GM13977 (cell line): ENCODE results near the gene ZNF695.
A peak's percentile ranks its signal among the peaks of the same experiment; 100 is the strongest.

Experiments
- DNase-seq: peaks from one replicate; pipeline ENCODE4 v3.0.0; 2012; ENCODE audit warnings: low spot score
- in situ Hi-C: fragments of 300-500 bp; cut with MboI; formaldehyde crosslinking; loops from one replicate; pipeline ENCODE4 v1.12.0; 2022; ENCODE audit warnings: low sequenced_read_pairs, low pct_unique_long_range_greater_than_20kb, mixed read lengths, inconsistent platforms; ENCODE audit not compliant: unreplicated experiment
- TF ChIP-seq, protein P1 (sequence below): IDR thresholded peaks from 2 replicates; pipeline ENCODE4 v1.5.1; 2012; ENCODE audit warnings: mild to moderate bottlenecking, control low read depth; ENCODE audit not compliant: insufficient read depth; ENCODE audit errors: extremely low read depth, missing control alignments

ZNF695 gene

GRCh38 chr1:246966502-246966901 lies 41.4 kb downstream of the ZNF695 start:
- TF ChIP-seq, protein P1, sequence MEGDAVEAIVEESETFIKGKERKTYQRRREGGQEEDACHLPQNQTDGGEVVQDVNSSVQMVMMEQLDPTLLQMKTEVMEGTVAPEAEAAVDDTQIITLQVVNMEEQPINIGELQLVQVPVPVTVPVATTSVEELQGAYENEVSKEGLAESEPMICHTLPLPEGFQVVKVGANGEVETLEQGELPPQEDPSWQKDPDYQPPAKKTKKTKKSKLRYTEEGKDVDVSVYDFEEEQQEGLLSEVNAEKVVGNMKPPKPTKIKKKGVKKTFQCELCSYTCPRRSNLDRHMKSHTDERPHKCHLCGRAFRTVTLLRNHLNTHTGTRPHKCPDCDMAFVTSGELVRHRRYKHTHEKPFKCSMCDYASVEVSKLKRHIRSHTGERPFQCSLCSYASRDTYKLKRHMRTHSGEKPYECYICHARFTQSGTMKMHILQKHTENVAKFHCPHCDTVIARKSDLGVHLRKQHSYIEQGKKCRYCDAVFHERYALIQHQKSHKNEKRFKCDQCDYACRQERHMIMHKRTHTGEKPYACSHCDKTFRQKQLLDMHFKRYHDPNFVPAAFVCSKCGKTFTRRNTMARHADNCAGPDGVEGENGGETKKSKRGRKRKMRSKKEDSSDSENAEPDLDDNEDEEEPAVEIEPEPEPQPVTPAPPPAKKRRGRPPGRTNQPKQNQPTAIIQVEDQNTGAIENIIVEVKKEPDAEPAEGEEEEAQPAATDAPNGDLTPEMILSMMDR: no peak
- in situ Hi-C loops: no loop called here
- no peak for DNase-seq

DNA sequence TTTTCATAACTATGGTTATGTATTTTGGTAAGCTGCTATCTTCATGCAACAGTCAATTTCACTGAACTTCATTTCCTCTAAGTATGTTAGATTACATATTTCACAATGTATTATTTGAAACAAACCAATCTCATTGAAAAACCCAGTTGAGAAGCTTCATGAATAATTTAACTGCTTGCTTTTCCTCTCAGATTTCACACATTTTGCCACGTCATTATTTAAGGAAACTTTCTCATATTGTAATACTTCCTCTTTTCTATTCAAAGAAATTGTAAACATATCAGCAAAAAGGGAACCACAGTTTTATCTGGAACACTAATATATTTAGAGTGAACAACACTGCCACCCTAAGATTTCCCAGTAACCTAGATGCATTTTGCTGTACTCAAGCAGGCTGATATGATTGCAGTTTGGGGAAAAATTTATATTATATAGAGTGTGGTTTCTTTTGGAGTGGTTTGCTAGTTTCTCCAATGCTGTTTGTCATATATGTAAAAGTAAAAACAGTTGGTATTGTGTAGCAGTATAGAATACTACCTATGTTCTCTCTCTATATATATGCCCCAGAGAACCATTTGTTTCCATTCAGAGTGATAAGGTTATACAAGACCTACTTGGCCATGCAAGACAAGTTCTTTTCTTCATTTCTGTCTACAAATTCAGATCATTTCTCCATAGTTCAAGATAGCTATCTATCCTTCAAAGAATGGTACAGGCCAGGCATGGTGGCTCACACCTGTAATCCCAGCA lies 47.7 kb downstream of the ZNF695 start:
- TF ChIP-seq, protein P1: peak; percentile 1
- in situ Hi-C loops: no loop called here
- DNase-seq: peak; percentile 52

DNA sequence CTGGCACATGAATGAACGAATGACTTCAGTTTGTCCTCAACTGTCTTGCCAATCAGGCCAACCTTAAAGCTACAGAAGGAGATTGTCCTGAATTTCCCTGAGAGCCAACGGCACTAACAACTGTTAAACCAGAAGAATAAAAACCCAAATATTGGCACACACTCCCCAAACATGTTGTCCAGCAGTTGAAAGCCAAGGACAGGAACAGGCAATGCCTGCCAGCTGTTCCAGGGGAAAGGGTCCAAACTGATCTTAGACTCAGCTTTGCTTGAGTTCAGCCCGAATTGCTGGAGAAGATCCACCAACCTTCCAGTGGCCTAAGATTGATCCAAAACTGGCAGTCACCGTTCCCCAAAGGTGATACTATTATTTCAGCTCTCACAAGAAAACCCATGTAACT lies 53.7 kb downstream of the ZNF695 start:
- no peak for DNase-seq
- TF ChIP-seq, protein P1: no peak
- in situ Hi-C loops: no loop called here

DNA sequence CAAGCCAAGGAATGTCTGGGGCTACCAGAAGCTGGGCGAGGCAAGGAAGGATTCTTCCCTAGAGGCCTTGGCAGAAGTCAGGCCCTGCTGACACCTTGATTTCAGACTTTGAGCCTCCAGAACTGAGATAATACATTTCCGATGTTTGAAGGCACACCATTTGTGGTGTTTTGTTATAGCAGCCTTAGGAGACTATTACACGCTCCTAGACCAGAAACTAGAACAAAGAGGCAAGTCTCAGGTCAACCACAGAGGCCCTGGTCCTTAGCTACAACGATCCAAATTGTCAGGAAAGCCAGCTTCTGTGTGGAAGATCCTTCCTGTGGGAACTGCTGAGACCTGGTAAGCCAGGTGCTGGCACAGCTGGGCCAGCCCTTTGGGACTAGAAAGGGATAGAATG lies 56.4 kb downstream of the ZNF695 start:
- TF ChIP-seq, protein P1: no peak
- DNase-seq: no peak
- in situ Hi-C loops: no loop called here

DNA sequence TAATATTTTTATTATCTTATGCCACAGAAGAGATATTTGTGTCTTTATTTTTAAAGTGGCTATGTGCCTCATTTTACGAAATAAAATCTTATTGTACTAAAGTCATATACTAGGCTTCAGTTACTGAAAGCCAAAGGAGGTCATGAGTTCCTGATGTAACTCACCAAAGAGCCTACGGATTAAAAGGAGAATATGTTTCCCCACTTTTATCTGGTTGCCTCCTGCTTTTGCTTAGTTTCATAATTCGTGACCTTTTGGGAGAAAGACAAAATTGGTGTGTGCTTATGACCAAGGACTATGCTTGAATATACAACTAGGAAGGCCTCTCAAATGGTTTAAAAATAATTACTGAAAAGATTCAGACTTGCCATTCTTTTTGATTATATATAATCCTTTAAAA lies 57.9 kb downstream of the ZNF695 start:
- in situ Hi-C loops: no loop called here
- DNase-seq: no peak
- TF ChIP-seq, protein P1: no peak

GRCh38 chr1:246947255-246947654 lies 60.6 kb downstream of the ZNF695 start:
- TF ChIP-seq, protein P1: no peak
- no peak for DNase-seq
- in situ Hi-C loops: no loop called here
